Endometrial microvascular endothelial cells (primary cell): ENCODE data around the gene PSMC4. TPM values are rescaled to one million over a fixed set of nuclear protein-coding genes. Genes with fewer than 3 reads are reported as not detected.

ENCODE experiments used
- in situ Hi-C: cut with HindIII; loops from 2 replicates; pipeline ENCODE4 v1.10.0; 2017; ENCODE audit warnings: low sequenced_read_pairs, low pct_unique_long_range_greater_than_20kb; ENCODE audit errors: inconsistent ontology term
- total RNA-seq: library from RNA; depleted of rRNA; stranded (reverse); fragments of >200 nt; gene quantifications from one replicate; pipeline ENCODE4 v1.2.3, GENCODE V29; 2015; ENCODE audit errors: inconsistent ontology term

PSMC4 gene
- total RNA-seq = 188 TPM

DNA sequence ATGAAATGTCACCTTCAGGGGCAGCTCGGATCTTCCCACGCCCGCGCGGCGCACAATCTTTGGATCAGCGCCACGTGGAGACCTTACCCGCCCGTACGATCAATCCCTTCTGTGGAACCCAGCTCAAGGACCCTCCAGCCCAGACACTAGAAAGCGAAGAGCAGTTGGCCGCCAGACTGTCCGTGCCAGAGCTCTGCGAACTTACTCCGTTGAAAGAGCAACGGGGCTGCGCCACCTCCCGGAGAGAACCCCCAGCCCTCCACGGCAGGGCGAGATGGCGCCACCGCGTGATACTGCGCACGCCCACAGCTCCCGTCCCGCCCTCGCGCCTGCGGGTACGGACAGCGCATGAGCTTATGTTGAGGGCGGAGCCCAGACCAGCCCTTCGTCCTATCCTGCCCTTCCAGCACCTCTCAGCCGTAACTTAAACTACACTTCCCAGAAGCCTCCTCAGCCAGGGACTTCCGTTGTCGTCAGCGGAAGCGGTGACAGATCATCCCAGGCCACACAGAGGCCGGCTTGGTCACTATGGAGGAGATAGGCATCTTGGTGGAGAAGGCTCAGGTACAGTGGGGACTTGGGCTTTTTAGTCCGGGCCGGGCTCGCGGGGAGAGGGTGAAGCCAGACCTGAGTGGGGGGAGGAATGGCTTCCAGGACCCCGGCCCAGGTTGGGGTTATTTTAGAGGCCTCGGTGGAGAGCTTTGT is at the start of gene PSMC4:
PSMC4 (plus strand) TSS at position 491 of the 705 bp plus-strand sequence; CDS start at position 529, 38 bp downstream.
- in situ Hi-C loops = no loop called here

DNA sequence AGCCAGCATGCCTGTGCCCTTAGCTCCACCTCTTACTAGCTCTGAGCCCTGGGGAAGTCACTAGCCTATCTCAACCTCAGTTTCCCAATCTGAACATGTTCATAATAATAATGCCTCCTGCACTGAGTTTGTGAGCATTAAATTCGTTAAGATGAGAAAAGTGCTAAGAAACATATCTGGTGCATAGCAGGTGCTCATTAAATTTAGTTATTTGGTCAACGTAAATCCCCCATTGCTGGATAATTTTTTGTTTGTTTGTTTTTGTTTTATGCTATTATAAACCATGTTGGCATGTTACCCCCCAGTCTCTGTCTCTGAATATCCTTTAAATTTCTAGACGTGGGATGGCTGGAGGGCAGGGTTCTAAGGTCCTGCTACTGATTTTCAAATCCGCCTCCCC is 47.1 kb upstream of the PSMC4 start:
- in situ Hi-C loops = no loop called here

DNA sequence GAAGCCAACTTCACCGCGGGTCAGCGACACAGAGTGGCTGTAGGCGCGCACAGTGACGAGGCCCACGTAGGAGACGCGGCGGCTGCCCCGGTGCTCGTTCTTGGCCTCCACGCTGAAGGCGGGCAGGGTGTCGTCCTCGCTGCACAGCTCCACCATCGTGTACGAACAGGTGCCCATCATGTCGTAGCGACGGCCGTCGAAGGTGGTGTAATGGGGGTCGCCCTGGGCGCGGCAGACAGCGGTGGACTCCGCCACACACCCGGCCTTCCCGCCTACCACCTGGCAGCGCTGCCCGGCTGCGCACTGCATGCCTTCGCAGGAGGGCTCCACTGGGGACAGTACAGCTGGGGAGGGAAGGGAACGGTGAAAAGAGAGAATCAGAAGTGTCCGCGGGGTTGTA is 46.6 kb upstream of the PSMC4 start:
- in situ Hi-C loops = no loop called here

DNA sequence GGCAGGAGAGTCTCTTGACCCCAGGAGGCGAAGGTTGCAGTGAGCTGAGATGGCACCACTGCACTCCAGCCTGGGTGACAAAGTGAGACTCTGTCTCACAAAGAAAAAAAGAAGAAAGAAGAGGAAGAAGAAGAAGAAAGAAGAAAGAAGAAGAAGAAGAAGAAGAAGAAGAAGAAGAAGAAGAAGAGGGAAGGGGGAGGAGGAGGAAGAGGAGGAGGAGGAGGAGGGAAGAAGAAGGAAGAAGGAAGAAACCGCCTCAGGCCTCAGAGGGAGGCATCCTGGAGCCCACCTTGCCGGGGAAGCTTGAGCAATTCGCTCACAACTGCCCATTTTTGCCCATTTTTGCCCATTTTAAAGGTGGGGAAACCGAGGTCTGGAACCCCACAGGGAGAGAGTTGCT is 46.0 kb upstream of the PSMC4 start:
- in situ Hi-C loops = no loop called here

DNA sequence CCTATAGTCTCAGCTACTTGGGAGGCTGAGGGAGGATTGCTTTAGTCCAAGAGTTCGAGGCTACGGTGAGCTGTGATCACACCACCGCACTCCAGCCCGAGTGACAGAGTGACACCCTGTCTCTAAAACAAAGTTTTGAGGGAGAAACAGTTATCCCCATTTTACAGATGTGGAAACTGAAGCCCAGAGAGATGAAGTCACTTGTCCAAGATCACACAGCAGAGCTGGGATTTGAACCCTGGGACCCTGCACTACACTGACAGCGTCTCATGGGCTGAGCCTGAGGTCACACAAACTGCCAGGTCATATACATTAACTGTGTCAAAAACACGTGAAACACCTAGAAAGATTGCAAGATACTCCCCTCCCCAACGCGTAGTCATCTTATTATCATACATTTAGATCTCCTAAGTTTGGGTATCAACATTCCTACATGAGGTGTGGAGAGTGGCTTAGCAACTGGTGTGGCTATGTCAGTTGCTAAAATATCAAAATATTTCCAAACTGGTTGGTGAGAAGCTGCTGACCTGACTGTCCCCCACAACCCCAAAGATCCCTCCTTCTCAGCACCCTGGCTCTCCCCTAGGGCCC is 44.7 kb upstream of the PSMC4 start:
- in situ Hi-C loops = no loop called here

DNA sequence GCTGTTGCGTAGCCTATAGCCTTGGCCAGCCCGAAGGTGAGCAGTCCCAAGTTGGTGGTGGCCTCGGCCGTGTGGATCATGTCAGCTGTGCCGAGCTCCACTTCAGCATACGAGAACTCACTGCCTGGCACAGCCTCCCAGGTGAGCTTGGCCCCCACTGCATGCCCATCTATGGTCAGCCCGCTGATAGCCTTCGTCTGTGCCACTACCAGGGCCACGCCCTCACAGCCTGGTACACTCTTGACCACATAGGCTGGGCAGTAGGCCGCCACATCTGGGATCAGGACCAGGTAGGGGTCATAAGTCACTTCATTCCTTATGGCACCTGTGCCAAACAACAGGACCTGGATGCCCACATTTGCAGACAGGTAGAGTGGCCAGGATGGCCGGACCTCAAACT is 43.9 kb upstream of the PSMC4 start:
- in situ Hi-C loops = no loop called here

DNA sequence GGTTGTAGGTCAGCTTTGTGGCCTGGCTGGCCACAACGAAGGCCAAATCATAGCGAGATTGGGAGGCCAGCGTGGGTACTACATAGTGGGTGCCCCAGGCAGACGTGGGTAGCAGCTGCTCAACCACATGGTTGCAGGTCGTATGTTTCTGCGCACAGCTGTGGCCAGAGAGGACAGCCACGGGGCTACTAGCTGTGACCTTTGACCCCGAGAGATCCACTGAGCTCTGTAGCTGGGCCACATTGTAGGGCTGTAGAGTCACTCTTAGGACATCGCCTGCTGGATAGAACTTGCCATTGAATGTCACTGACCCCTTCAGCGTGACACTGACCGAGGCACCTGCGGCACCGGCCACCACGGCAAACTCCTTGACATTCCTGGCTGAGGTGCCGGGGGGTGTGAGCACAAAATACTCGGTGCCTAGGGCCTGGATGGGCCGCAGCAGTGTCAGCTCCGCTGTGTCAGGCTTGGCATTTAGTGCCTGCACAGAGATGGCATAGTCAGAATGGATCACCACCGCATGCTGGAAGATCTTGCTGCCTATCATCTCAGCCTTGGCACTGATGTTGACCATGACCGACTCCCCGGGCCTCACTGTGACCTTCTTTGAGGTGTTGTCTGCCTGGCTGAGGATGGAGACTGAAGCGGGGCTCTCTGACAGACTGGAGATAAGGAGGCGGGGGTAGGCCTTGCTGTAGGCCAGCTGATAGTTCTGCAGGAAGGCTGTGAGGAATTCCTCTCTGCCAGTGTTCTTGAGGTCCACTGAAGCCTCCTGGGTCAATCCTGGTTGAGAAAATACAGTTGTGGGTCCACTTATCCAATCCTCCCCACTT is 43.2 kb upstream of the PSMC4 start:
- in situ Hi-C loops = no loop called here

DNA sequence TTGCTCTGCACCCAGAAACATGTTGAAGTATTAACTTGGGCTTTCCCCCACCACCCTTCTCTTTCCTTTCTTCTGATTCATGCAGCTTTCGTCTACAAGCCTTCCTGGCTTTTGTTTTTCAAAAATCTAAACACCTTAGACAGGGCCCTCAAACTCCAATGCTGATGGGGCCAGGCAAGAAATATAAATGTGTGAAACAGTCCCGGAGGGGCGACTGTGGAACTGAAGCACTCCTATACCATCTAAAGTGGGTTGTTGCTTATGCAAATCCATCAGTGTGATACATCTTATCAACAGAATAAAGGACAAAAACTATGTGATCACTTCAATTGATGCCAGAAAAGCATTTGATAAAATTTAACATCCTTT is 42.6 kb upstream of the PSMC4 start:
- in situ Hi-C loops = no loop called here

DNA sequence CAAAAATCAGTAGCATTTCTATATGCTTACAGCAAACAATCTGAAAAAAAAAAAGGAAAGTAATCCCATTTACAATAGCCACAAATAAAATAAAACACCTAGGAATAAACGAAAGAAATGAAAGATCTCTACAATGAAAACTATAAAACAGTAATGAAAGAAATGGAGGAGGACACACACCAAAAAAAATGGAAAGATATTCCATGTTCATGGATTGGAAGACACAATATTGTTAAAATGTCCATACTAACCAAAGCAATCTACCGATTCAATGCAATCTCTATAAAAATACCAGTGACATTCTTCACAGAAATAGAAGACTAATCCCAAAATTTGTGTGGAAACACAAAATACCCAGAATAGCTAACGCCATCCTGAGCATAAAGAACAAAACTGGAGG is 41.2 kb upstream of the PSMC4 start:
- in situ Hi-C loops = no loop called here

DNA sequence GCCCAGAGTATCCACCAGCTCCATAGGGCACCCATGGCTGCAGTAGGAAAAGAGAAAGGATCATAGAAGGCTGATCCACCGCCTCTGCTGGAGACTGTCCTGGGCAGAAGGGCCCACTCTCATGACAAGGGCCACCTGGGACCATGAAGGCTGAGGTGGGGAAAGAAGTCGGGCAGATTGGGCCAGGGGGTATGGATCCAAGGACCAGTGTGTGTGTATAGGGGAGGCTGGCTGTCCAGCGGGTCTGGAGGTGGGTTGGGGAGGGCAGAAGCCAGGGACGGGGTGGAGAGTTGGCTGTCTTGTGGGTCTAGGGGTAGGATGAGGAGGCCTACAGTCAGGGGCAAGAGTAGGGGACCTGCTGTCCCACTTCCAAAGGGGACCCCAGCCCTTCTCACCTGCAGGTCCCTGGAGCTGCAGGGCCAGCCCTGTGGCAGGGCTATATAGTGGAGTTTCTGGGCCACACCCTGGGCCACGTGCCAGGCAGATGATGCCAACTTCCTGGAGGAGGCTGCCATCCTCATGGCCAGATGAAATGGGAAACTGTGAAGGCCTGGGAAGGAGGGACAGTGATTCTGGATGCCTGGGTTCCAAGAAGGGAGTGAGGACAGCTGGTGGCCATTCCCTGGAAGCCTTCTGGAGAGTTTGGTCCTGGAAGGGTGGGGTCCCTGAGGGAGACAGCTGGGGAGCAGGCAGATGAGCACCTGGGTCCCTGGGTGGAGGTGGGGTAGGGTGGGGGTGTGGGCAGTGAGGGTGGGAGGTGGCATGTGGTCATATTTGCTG is 36.2 kb upstream of the PSMC4 start, which contains the start of gene FCGBP:
FCGBP (minus strand) TSS at position 51 of the 780 bp plus-strand sequence.
- in situ Hi-C loops = no loop called here

DNA sequence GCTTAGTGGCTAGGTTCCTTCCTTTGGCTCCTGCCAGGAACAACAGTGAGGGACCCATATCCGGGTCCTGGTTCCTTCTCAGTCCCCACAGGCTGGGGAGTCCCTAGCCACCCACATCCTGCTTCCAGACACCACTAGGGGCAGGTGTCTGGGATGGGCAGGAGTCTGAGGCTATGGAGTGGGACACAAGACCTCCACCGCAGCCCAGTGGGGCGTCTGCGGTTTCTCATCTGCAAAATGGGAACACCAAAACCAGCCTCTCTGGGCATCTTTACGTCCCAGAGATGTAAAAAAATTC is 35.7 kb upstream of the PSMC4 start:
- in situ Hi-C loops = no loop called here

DNA sequence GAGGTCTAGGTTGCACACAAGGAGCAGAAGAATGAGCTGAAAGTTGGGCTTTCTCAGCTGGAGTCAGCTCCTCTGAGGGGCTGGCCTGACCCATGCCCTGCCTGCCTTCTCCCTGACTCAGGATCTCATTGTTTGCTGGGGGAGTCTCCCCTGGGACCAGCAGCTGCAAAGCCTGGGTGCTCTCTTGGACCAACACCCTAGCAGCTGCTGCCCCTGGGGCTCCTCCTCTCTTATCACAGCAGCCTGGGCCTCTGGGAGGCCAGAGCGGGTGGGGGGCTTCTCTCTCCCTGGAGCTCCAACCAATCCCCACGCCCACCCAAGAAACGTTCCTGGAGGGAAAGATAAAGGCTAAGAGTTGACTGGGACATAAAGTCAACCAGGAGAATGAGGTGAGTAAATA is 34.9 kb upstream of the PSMC4 start:
- in situ Hi-C loops = no loop called here

DNA sequence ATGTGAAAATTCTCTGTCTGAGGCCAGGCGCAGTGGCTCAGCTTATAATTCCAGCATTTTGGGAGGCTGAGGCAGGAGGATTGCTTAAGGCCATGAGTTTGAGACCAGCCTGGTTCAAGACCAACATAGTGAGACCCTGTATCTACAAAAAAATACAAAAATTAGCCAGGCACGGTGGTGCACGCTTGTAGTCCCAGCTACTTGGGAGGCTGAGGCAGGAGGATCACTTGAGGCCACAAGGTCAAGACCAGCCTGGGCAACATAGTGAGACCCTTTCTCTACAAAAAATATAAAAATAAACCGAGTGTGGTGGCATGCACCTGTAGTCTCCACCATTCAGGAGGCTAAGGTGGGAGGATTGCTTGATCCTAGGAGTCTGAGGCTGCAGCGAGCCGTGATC is 34.3 kb upstream of the PSMC4 start:
- in situ Hi-C loops = no loop called here

DNA sequence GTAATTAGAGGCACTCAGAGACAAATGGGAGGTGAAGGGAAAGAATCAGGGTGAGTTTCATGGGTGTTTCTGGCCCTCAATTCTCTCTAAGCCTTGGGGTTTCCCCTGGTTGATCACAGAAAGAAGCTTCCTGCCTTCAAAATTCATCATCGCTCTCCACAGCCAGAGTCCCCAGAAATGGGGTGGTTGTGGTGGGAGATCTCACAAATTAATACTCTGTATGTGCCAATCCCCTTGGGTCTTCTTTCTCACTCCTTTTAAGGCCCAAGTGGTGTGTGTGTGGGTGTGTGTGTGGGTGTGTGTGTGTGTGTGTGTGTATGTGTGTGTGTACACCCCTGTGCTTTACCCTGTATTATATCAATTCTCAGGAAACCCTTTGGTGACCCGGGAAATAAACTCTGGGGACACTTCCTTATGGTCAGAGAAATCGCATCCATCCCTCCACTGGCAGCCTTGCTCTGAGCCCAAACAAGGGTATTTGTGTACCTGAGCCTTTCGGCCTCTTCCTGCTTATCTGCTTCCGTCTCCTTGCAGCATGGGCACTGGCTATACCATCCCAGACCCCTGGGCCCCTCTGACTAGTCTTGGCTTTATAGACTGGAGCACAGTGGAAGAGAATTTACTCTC is 33.8 kb upstream of the PSMC4 start:
- in situ Hi-C loops = no loop called here

DNA sequence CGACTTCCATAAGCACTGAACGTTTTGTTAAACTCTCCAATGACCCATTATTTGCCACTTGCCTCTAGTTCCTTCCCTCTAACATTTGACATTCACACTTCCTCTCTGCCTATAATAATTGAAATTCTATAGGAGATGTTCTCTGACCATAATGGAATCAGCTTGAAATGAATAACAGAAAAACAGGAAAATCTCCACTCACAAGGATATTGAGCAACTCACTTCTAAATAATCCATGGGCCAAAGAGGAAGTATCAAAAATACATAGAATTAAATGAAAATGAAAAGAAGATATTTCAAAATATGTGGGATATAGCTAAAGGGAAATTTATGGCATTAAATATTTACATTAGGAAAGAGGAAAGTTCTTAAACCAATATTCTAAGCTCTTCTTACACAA is 33.2 kb upstream of the PSMC4 start:
- in situ Hi-C loops = no loop called here

DNA sequence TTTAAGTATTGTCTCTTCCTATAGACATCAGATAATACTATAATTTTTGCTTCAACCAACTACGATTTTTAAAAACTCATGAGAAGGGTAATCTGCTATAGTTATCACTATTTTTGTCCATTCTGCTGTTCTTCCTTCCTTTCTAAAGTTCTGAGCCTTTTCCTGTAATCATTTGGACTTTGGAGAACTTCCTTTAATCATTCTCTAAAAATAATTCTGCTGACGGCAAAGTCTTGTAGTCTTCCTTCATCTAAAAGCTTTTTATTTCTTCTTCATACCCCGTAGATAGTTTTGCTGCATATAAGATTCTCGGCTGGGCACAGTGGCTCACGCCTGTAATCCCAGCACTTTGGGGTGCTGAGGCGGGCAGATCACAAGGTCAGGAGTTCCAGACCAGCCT is 31.4 kb upstream of the PSMC4 start:
- in situ Hi-C loops = no loop called here

DNA sequence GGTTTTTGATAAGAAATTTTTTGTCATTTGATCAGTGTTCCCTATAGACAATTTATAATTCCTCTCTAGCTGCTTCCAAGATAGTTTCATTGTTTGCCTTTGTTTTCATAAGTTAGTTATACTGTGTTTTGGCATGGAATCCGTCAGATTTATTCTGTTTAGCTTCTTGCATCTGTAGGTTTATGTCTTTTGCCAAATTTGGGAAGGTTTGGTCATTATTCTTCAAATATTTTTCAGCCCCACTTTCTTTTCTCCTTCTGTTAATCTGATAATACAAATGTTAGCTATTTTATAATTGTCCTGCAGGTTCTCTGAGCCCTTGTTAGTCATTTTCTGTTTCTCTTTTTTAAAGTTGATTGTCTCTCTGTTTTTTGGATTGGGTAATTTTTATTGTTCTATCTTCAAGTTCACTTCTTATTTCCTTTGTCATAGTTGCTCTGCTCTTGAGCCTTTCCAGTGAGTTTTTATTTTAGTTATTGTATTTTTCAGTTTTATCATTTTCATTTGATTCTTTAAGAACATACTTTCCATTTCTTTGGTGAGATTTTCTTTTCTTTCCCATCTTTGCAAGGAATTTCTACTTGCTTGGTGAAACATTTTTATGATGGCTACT is 30.6 kb upstream of the PSMC4 start:
- in situ Hi-C loops = no loop called here

DNA sequence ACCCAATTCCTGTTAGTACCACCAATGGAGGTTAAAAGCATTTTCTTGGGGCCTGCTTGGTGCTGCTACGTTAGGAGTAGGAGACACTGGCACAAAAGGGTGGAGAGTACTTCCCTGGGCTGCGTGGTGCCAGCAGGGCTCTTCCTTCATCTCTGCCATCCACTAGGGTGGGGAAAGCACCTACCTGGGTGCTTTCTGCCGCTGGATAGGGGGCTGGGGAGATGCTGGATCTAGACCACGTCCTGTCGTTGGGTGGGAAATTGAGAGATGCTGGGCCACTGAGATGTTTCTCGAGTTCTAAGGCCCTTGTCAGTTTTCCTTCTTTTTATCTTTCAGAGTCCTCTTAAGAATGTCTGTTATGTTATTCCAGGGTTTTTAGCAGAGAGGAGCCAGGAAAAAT is 29.8 kb upstream of the PSMC4 start:
- in situ Hi-C loops = no loop called here
